Gastroesophageal sphincter (tissue), 3 donors: ENCODE data around the gene GRID1.

ENCODE experiments used
- EP300 ChIP-seq: sonication (generic); formaldehyde crosslinking; IDR thresholded peaks from one replicate; pipeline ENCODE4 v1.6.1; 2017; ENCODE audit warnings: antibody characterized with exemption, mild to moderate bottlenecking
- POLR2A ChIP-seq, 2 donors: fragments of 450-650 bp; IDR thresholded peaks; one replicate each; pipeline ENCODE4 v1.6.1; 2017; ENCODE audit warnings: antibody characterized with exemption in 2 of 2, mild to moderate bottlenecking in 2 of 2, moderate library complexity in 1 of 2
- POLR2AphosphoS5 ChIP-seq: sonication (generic); formaldehyde crosslinking; IDR thresholded peaks from one replicate; pipeline ENCODE4 v1.6.1; 2017; ENCODE audit warnings: antibody characterized with exemption
- TF ChIP-seq, protein P1 (sequence below), 4 experiments: fragments of 200-600 bp in 2 of 4; fragments of 450-650 bp in 2 of 4; sonication (generic) in 1 of 4; IDR thresholded peaks; one replicate each; pipeline ENCODE4 v1.5.1; 2017 to 2019; ENCODE audit warnings: antibody characterized with exemption in 4 of 4, mild to moderate bottlenecking in 2 of 4, moderate library complexity in 2 of 4

GRCh38 chr10:86218160-86218559, 148.4 kb downstream of the GRID1 start:
- TF ChIP-seq, protein P1, sequence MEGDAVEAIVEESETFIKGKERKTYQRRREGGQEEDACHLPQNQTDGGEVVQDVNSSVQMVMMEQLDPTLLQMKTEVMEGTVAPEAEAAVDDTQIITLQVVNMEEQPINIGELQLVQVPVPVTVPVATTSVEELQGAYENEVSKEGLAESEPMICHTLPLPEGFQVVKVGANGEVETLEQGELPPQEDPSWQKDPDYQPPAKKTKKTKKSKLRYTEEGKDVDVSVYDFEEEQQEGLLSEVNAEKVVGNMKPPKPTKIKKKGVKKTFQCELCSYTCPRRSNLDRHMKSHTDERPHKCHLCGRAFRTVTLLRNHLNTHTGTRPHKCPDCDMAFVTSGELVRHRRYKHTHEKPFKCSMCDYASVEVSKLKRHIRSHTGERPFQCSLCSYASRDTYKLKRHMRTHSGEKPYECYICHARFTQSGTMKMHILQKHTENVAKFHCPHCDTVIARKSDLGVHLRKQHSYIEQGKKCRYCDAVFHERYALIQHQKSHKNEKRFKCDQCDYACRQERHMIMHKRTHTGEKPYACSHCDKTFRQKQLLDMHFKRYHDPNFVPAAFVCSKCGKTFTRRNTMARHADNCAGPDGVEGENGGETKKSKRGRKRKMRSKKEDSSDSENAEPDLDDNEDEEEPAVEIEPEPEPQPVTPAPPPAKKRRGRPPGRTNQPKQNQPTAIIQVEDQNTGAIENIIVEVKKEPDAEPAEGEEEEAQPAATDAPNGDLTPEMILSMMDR (IDR thresholded peaks at IDR 0.05): no peak
- TF ChIP-seq EP300: no peak
- no peak for TF ChIP-seq POLR2A (IDR thresholded peaks at IDR 0.05)
- TF ChIP-seq POLR2AphosphoS5: no peak
